IPS-11a (cell line): ENCODE results near the gene PRMT2.
"Not testable (repeated sequence)": the region's sequence is repeated elsewhere in the genome, so short reads cannot be mapped to it uniquely, and the experiment has no call there.

Experiments used
- H3K4me3 ChIP-seq: one replicate; pipeline ENCODE4 v1.5.1; 2013; ENCODE audit warnings: low read depth, low read length, control low read depth

PRMT2 gene

DNA sequence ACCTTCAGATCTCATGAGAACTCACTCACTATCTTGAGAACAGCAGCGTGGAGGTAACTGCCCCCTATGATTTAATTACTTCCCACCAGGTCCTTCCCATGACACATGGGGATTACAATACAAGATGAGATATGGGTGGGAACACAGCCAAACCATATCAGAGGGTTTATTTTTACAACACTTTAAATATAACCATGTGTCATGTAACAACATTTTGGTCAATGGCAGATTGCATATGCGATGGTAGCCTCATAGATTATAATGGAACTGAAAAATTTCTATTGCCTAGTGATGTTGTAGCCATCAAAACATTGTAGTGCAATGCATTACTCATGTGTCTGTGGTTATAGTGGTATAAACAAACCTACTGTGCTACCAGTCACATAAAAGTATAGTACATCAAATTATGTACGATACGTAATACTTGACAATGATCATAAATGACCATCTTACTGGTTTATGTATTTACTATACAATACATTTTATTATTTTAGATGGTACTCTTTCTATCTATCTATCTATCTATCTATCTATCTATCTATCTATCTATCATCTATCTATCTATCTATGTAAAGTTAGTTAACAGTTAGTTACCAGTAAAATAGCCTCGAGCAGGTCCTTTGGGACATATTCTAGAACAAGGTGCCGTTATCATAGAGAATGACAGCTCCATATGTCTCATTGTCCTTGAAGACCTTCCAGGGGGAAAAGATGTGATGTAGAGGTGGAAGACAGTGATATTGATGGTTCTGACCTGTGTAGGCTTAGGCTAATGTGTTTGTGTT, 18.0 kb upstream of the PRMT2 start:
- H3K4me3 ChIP-seq: no peak overlapping the region

DNA sequence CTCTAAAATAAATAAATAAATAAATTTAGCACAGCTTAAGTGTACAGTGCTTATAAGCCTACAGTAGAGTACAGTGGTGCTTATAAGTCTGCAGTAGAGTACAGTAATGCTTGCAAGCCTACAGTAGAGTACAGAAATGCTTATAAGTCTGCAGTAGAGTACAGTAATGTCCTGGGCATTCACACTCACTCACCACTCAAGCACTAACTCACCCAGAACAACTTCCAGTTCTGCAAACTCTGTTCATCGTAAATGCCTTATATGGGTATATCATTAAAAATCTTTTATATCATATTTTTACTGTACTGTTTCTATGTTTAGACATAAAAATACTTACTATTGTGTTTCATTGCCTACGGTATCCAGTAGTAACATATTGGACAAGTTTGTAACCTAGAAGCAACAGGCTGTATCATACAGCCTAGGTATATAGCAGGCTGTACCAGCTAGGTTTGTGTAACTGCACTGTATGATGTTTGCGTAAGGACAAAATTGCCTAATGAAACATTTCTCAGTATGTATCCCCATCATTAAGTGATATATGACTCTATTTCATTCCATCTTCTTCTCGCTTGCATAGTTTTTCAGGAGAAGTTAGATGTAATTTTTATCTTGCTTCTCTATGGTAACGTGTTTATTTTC, 16.6 kb upstream of the PRMT2 start:
- H3K4me3 ChIP-seq: no peak overlapping the region

DNA sequence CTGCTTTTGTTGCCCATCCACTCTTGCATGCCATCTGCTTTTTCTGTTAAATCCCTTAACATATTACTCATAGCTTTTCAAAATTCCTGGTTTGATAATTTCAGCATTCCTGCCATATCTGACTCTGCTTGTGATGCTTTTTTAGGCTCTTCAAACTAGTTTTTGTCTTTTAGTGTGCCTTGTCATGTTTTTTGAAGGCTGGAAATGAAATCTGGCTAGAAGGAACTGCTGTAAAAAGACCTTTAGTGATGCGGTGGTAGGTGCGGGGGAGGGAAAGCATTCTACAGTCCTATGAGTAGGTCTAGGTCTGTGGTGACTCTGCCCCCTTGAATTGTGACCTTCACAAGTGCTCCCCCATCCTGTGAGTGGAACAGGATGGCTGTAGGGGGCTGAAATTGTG, 15.6 kb upstream of the PRMT2 start:
- H3K4me3 ChIP-seq: no peak overlapping the region

- no peak overlapping the region for H3K4me3 ChIP-seq
Measured at GRCh38 chr21:46620846-46621245, 14.6 kb upstream of the PRMT2 start.

GRCh38 chr21:46621457-46622182, 13.9 kb upstream of the PRMT2 start:
- H3K4me3 ChIP-seq: no peak overlapping the region

DNA sequence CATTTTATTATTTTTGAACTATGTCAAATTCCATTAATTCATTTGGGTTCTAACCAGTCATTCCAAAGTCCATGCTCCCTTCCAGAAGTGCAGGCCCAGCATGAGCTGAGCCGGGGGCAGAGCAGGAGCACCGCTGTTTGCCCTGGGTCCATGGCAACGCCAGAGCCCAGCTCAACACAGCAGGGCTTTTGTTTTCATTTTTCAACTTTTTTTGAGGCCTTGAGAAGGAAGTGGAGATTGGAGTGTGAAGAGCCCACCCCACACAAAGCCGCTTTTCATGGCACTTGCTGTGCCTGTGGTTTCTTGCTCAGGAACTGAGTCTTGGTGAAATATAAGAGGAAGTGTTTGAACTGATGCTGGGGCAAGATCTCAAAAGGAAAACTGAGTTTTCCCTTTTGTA, 13.2 kb upstream of the PRMT2 start:
- H3K4me3 ChIP-seq: no peak overlapping the region

DNA sequence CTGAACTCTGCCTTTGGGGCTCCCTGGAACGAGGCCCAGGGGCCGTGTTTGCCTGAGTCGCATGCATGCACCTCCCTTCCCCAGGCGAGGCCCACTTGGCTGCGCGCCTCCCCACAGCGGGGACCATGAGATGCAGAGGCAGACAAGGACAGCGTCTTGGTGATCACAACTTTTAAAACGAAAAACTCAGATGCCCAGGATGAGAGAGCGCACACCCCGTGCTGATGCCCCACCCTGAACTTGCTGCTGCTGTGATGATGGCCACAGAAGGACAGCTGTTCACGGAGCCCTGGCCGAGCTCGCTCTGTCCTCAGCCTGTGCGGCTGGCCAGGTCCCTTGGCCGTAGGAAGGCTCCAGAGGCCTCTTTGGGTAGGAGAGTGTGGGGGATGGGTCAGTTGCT, 11.4 kb upstream of the PRMT2 start:
- H3K4me3 ChIP-seq: no peak overlapping the region

DNA sequence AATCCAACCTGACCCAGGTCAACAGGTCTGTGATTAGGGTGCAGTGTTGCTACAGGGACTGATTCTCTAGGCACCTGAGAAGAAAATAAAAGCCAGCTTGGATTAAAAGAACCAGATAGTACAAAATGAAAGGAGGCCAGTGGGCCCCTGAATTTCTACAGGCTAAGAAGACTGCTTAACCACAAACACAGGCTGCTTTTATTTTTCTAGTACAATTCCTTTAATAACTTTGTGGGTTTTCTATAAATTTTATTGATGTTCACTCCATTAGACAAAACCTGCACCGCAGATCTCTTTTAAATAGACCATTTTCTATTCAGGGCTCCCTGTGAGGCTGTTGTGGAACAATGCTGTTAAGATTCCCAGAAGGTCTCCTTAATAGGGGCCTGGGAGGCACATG, 9.7 kb upstream of the PRMT2 start:
- no peak overlapping the region for H3K4me3 ChIP-seq

DNA sequence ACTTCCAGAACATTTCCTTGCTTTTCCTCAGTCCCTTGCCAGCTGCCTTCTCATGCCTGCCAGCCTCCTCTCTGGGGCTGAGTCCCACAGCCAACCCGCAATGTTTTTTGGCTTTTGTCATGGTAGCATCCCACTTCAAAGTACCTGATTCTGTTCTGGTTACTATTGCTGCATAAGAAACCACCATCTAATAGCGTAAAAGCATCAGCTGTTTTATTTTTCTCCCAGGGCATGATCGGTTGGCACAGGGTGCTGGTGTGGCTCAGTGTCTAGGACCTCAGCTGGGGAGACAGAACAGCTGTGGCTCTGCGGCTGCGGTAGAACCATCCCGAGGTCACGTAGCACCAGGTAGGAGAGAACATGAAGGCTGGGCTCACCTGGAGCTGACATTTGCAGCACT, 8.9 kb upstream of the PRMT2 start:
- no peak overlapping the region for H3K4me3 ChIP-seq

- no peak overlapping the region for H3K4me3 ChIP-seq
Measured at GRCh38 chr21:46626975-46627501, 8.4 kb upstream of the PRMT2 start.

- H3K4me3 ChIP-seq: no peak overlapping the region
Measured at GRCh38 chr21:46627726-46628125, 7.7 kb upstream of the PRMT2 start.

DNA sequence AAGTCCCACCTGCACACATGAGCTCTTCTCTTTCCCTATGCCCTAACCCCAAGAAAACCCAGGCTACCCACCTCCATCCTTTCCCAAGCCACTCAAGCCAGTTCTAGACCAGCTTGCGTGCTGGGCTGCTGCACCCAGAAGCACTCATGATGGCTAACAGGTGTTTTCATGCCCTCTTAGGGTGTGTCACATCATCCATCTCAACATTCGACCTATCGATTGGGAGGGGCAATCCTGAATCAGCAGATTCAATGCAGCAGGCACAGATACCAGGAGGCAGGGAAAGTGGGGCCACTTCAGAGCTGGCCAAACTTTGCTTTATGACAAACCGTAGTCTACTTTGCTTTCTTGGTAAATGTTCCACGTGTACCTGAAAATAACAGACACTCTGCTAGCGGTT, 6.6 kb upstream of the PRMT2 start:
- no peak overlapping the region for H3K4me3 ChIP-seq

DNA sequence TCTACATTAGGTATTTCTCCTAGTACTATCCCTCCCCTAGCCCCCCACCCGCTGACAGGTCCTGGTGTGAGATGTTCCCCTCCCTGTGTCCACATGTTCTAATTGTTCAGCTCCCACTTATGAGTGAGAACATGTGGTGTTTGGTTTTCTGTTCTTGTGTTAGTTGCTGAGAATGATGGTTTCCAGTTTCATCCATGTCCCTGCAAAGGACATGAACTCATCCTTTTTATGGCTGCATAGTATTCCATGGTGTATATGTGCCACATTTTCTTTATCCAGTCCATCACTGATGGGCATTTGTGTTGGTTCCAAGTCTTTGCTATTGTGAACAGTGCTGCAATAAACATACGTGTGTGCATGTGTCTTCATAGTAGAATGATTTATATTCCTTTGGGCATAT, 4.6 kb upstream of the PRMT2 start:
- not testable (repeated sequence) for H3K4me3 ChIP-seq

- no peak overlapping the region for H3K4me3 ChIP-seq
Measured at GRCh38 chr21:46633566-46633965, 1.9 kb upstream of the PRMT2 start.

- no peak overlapping the region for H3K4me3 ChIP-seq
Measured at GRCh38 chr21:46634427-46634826, 1.0 kb upstream of the PRMT2 start.

DNA sequence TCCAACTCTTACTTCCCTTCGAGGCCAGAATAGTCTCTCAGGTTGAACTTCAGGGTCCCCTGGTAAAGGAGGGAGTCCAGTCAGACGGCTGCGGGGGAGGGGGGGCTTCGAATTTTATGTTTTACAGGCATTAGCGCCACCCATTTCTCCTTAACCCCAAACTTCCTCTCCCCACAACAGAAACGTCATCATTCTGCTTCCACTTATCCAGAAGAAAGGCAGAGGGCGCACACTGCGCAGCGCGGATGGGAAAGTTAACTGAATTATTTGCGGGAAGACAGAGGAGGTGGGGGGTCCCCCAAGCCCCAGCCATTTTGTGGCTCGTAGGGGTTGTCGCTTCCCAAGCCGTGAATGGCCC, 529 bp upstream of the PRMT2 start:
- peak overlapping the region; percentile 98 for H3K4me3 ChIP-seq

- peak overlapping the region; percentile 98 for H3K4me3 ChIP-seq
Measured at GRCh38 chr21:46636181-46636512, 673 bp downstream of the PRMT2 start.

GRCh38 chr21:46636550-46637285, 1.2 kb downstream of the PRMT2 start:
- H3K4me3 ChIP-seq: peak overlapping the region; percentile 98

DNA sequence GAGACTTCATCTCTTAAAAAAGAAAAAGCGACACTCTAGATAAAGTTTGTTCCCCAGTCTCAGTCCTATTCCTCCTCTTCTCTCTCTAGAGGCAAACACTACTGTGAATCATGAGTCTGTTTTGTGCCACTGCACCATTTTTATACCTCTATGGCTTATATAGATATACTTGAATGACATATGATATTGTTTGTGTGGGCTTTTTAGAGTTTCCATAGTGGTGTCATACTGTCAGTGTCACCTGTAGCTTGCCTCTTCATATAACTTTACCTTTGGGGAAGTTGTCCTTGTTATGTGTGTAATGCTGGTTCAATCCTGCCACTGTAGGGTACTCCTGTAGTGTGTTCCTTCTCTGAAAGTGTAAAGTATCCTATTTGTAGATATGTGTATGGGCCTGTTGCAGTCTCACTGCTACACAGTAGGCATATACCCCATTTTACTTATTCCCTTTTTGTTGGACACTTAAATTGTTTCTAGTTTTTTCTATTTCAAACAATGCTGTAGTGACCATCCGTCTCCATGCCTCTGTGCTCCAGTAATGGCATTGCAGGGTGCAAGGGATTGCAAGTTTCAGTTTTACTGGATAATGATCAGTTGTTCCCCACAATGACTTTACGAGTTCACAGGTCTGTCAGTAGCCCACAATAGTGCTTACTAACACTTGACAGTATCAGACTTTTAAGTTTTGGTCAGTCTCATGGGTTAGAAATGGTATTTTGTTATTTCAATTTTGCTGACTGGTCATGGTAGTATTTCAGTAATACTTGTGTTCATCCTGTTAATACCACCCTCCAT, 2.7 kb downstream of the PRMT2 start:
- H3K4me3 ChIP-seq: no peak overlapping the region
